H9 (cell line): ENCODE results near the gene ARHGAP26. TPM values are rescaled to one million over a fixed set of nuclear protein-coding genes. Genes with fewer than 3 reads are reported as not detected.

ENCODE experiments used
- DNase-seq: peaks from one replicate; pipeline ENCODE4 v3.0.0-alpha.2; 2017
- H2AFZ ChIP-seq: one replicate; pipeline ENCODE4 v1.6.1; 2013; ENCODE audit warnings: mild to moderate bottlenecking, low read length, control low read depth, moderate library complexity
- H2AK5ac ChIP-seq: 2 replicates; pipeline ENCODE4 v1.6.1; 2013; ENCODE audit warnings: low read length, control low read depth, mixed read lengths; ENCODE audit not compliant: insufficient read length
- H2BK120ac ChIP-seq: one replicate; pipeline ENCODE4 v1.6.1; 2013; ENCODE audit warnings: low read depth, mild to moderate bottlenecking, low read length, control low read depth, inconsistent platforms; ENCODE audit not compliant: poor library complexity, severe bottlenecking
- H2BK12ac ChIP-seq: 2 replicates; pipeline ENCODE4 v1.6.1; 2013; ENCODE audit warnings: low read length, control low read depth, mixed read lengths, low read depth; ENCODE audit not compliant: insufficient read length
- H2BK15ac ChIP-seq: 2 replicates; pipeline ENCODE4 v1.6.1; 2013; ENCODE audit warnings: low read depth, low read length, control low read depth
- H2BK20ac ChIP-seq: one replicate; pipeline ENCODE4 v1.6.1; 2013; ENCODE audit warnings: low read depth, mild to moderate bottlenecking, low read length, control low read depth, inconsistent platforms; ENCODE audit not compliant: poor library complexity, severe bottlenecking
- H2BK5ac ChIP-seq: 2 replicates; pipeline ENCODE4 v1.6.1; 2013; ENCODE audit warnings: low read length, control low read depth, mixed read lengths; ENCODE audit not compliant: insufficient read length
- H3K14ac ChIP-seq: 2 replicates; pipeline ENCODE4 v1.6.1; 2013; ENCODE audit warnings: low read length, control low read depth; ENCODE audit not compliant: insufficient read depth
- H3K18ac ChIP-seq: 2 replicates; pipeline ENCODE4 v1.6.1; 2013; ENCODE audit warnings: low read depth, mild to moderate bottlenecking, mixed read lengths, low read length, control low read depth; ENCODE audit not compliant: insufficient read length
- H3K23ac ChIP-seq: 2 replicates; pipeline ENCODE4 v1.6.1; 2013; ENCODE audit warnings: low read length, control low read depth, mixed read lengths, low read depth; ENCODE audit not compliant: insufficient read length
- H3K23me2 ChIP-seq: 2 replicates; pipeline ENCODE4 v1.6.1; 2013; ENCODE audit warnings: low read depth, mild to moderate bottlenecking, mixed read lengths, low read length, control low read depth; ENCODE audit not compliant: insufficient read length, poor library complexity, severe bottlenecking
- H3K27ac ChIP-seq: 2 replicates; pipeline ENCODE4 v1.5.1; 2013; ENCODE audit warnings: low read length, control low read depth, mixed read lengths, low read depth; ENCODE audit not compliant: insufficient read length
- H3K27me3 ChIP-seq: 2 replicates; pipeline ENCODE4 v1.6.1; 2013; ENCODE audit warnings: low read length, control low read depth, inconsistent platforms; ENCODE audit not compliant: insufficient read depth
- H3K4ac ChIP-seq: 2 replicates; pipeline ENCODE4 v1.6.1; 2013; ENCODE audit warnings: low read depth, mild to moderate bottlenecking, control low read depth, inconsistent platforms, low read length, moderate library complexity
- H3K4me1 ChIP-seq: 2 replicates; pipeline ENCODE4 v1.6.1; 2013; ENCODE audit warnings: low read length, control low read depth, inconsistent platforms; ENCODE audit not compliant: insufficient read depth
- H3K4me2 ChIP-seq: 2 replicates; pipeline ENCODE4 v1.6.1; 2013; ENCODE audit warnings: low read length, control low read depth, mixed read lengths; ENCODE audit not compliant: insufficient read length, insufficient read depth
- H3K56ac ChIP-seq: 2 replicates; pipeline ENCODE4 v1.6.1; 2013; ENCODE audit warnings: low read depth, mild to moderate bottlenecking, mixed read lengths, low read length, control low read depth; ENCODE audit not compliant: insufficient read length
- H3K79me1 ChIP-seq: 2 replicates; pipeline ENCODE4 v1.6.1; 2013; ENCODE audit warnings: low read depth, mild to moderate bottlenecking, moderate library complexity, low read length, control low read depth, inconsistent platforms; ENCODE audit not compliant: insufficient read depth, poor library complexity, severe bottlenecking
- H3K79me2 ChIP-seq: 2 replicates; pipeline ENCODE4 v1.6.1; 2013; ENCODE audit warnings: low read length, control low read depth, inconsistent platforms; ENCODE audit not compliant: insufficient read depth
- H3K9ac ChIP-seq: 2 replicates; pipeline ENCODE4 v1.6.1; 2013; ENCODE audit warnings: low read length, control low read depth, mixed read lengths; ENCODE audit not compliant: insufficient read length; ENCODE audit errors: extremely low read depth
- H3K9me3 ChIP-seq: one replicate; pipeline ENCODE4 v1.6.1; 2013; ENCODE audit warnings: low read depth, low read length, inconsistent platforms; ENCODE audit not compliant: control insufficient read depth
- H3T11ph ChIP-seq: one replicate; pipeline ENCODE4 v1.6.1; 2013; ENCODE audit warnings: mild to moderate bottlenecking, low read length, control low read depth, inconsistent platforms
- H4K20me1 ChIP-seq: one replicate; pipeline ENCODE4 v1.6.1; 2013; ENCODE audit not compliant: control insufficient read depth, insufficient read length, insufficient read depth
- H4K5ac ChIP-seq: 2 replicates; pipeline ENCODE4 v1.6.1; 2013; ENCODE audit warnings: low read depth, mild to moderate bottlenecking, mixed read lengths, low read length, control low read depth; ENCODE audit not compliant: insufficient read length
- H4K8ac ChIP-seq: replicated peaks from 2 replicates; pipeline ENCODE4 v1.6.1; 2013; ENCODE audit warnings: low read length, control low read depth, mixed read lengths, low read depth; ENCODE audit not compliant: insufficient read length
- H4K91ac ChIP-seq: 2 replicates; pipeline ENCODE4 v1.6.1; 2013; ENCODE audit warnings: low read depth, mild to moderate bottlenecking, moderate library complexity, mixed read lengths, low read length, control low read depth; ENCODE audit not compliant: insufficient read length
- H3K27ac Mint-ChIP-seq, 3 experiments: 2 replicates in 2 of 3; 3 replicates in 1 of 3; pipeline ENCODE4 v1.8.0; 2020 to 2021; ENCODE audit warnings: mixed read lengths in 3 of 3, mild to moderate bottlenecking in 1 of 3, moderate library complexity in 1 of 3
- H3K27me3 Mint-ChIP-seq: 2 replicates; pipeline ENCODE4 v1.8.0; 2021; ENCODE audit warnings: low read depth, mild to moderate bottlenecking, moderate library complexity, mixed read lengths
- H3K36me3 Mint-ChIP-seq, 3 experiments: 2 replicates in 2 of 3; 3 replicates in 1 of 3; pipeline ENCODE4 v1.8.0; 2020 to 2021; ENCODE audit warnings: low read depth in 3 of 3, mixed read lengths in 3 of 3; ENCODE audit not compliant: insufficient read depth in 1 of 3
- H3K4me1 Mint-ChIP-seq, 2 experiments: 2 replicates each; pipeline ENCODE4 v1.8.0; 2020; ENCODE audit warnings: mixed read lengths in 2 of 2
- H3K4me3 Mint-ChIP-seq, 2 experiments: 2 replicates in 1 of 2; 3 replicates in 1 of 2; pipeline ENCODE4 v1.8.0; 2020 to 2021; ENCODE audit warnings: mild to moderate bottlenecking in 2 of 2, mixed read lengths in 2 of 2, moderate library complexity in 1 of 2
- H3K9me3 Mint-ChIP-seq, 2 experiments: 2 replicates in 1 of 2; 3 replicates in 1 of 2; pipeline ENCODE4 v1.8.0; 2020; ENCODE audit warnings: mild to moderate bottlenecking in 2 of 2, mixed read lengths in 2 of 2, moderate library complexity in 1 of 2
- WGBS: extraction: QIAGEN DNeasy Blood & Tissue Kit; methylation state at CpG from one replicate; pipeline ENCODE4 v1.1.7; 2013; ENCODE audit warnings: missing lambda C conversion rate, low lambda C conversion rate, mixed read lengths; ENCODE audit not compliant: insufficient read length; ENCODE audit errors: extremely low coverage; 5-methylcytosine and 5-hydroxymethylcytosine counted together
- total RNA-seq: library from RNA; stranded (reverse); gene quantifications from 2 replicates; pipeline ENCODE4 v1.2.1, GENCODE V29; 2021
- TF ChIP-seq, protein P1 (sequence below): fragments of 200-600 bp; sonication (generic); conservative IDR thresholded peaks from 3 replicates; pipeline ENCODE4 v1.8.0; 2021; ENCODE audit warnings: antibody characterized with exemption, mild to moderate bottlenecking

ARHGAP26 gene
- total RNA-seq, 1 experiment from 2014 or later, result 13.8 TPM

DNA sequence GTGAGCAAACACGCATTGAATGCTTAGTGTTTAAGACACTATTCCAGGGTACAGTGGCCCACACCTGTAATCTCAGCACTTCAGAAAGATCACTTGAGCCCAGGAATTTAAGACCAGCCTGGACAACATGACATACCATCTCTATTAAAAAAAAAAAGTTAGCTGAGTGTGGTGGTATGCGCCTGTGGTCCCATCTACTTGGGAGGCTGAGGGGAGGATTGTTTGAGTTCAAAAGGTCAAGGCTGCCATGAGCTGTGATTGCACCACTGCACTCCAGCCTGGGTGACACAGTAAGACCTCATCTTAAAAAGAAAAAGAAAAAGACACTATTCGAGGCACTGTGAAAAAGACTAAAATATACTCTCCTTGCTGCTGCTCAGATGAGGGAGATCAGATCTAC is 392.6 kb downstream of the ARHGAP26 start:
- Histone ChIP-seq H3K56ac (no peak overlapping the region), H3K4ac (no peak overlapping the region), H3K9ac (no peak overlapping the region), H2BK20ac (no peak overlapping the region), H3K4me1 (no peaks in the 10 kb centered on the region), H3K27me3 (no peaks in the 10 kb centered on the region), H3K79me2 (no peaks in the 10 kb centered on the region), H3K23ac (no peak overlapping the region), H2AK5ac (no peak overlapping the region), H2BK5ac (no peak overlapping the region), H3K9me3 (no peaks in the 10 kb centered on the region), H4K8ac (no peak overlapping the region), H3K27ac (no peak overlapping the region), H3K4me2 (no peak overlapping the region), H3K14ac (no peak overlapping the region), H4K91ac (no peak overlapping the region), H3K23me2 (no peaks in the 10 kb centered on the region), H3K18ac (no peak overlapping the region), H3K79me1 (no peaks in the 10 kb centered on the region), H4K20me1 (no peaks in the 10 kb centered on the region), H3T11ph (no peak overlapping the region), H2BK120ac (no peak overlapping the region), H2BK12ac (no peak overlapping the region), H4K5ac (no peak overlapping the region), H2AFZ (no peak overlapping the region), H2BK15ac (no peak overlapping the region)
- WGBS, result no CpG with 5 or more reads among the region's 3 CpGs
- no peak for DNase-seq
- Mint-ChIP-seq H3K27ac (no peak overlapping the region), H3K27me3 (no peaks in the 10 kb centered on the region; the same call in 1 of the 2 replicates), H3K4me1 (peaks cover 0 to 6% of the 10 kb centered on the region in 2 experiments; a peak in 3 of 4 replicates), H3K4me3 (no peak overlapping the region), H3K36me3 (no peaks in the 10 kb centered on the region; a peak in 2 of 7 replicates), H3K9me3 (no peaks in the 10 kb centered on the region)
- TF ChIP-seq, protein P1, sequence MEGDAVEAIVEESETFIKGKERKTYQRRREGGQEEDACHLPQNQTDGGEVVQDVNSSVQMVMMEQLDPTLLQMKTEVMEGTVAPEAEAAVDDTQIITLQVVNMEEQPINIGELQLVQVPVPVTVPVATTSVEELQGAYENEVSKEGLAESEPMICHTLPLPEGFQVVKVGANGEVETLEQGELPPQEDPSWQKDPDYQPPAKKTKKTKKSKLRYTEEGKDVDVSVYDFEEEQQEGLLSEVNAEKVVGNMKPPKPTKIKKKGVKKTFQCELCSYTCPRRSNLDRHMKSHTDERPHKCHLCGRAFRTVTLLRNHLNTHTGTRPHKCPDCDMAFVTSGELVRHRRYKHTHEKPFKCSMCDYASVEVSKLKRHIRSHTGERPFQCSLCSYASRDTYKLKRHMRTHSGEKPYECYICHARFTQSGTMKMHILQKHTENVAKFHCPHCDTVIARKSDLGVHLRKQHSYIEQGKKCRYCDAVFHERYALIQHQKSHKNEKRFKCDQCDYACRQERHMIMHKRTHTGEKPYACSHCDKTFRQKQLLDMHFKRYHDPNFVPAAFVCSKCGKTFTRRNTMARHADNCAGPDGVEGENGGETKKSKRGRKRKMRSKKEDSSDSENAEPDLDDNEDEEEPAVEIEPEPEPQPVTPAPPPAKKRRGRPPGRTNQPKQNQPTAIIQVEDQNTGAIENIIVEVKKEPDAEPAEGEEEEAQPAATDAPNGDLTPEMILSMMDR, result no peak
